Glomerular visceral epithelial cell (primary cell): ENCODE results near the gene ATL2.

Experiments
- DNase-seq: peaks from one replicate; pipeline ENCODE4 v3.0.0-alpha.2; 2016; ENCODE audit errors: extremely low spot score

Gene ATL2

DNA sequence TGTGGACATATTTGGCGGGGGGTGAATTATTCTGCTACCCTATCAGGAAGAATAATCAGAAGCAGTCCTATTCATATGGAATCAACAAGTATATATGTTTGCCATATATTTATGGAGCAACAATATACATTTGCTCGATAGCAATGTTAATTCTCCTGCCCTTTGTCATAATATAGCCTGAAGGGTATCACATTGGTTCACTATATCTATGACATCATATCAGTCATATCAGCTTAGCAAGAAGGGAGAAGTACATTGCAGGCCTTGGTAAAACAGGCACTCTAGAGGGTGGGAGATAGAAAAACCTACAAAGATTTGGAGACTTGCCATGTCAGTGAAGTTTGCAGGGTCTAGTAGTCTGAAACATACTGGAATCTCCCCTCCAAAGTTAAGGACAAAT, 128.4 kb downstream of the ATL2 start:
- DNase-seq, result no peak

DNA sequence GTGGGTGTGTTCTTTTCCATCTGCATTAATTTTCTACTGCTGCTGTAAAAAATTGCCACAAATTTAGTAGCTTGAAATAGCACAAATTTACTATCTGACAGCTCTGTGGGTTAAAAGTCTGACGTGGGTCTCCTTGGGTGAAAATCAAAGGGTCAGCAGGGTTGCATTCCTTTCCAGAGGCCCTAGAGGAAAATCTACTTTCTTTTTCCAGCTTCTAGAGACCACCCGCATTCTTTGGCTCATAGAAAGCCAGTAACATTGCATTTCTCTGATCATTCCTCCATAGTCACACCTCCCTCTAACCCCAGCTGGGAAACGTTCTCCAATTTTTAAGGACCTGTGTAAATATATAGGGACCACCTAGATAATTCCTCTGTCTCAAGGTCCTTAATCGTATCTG, 128.8 kb downstream of the ATL2 start:
- DNase-seq, result no peak

GRCh38 chr2:38246105-38246504, 131.0 kb downstream of the ATL2 start:
- no peak for DNase-seq

DNA sequence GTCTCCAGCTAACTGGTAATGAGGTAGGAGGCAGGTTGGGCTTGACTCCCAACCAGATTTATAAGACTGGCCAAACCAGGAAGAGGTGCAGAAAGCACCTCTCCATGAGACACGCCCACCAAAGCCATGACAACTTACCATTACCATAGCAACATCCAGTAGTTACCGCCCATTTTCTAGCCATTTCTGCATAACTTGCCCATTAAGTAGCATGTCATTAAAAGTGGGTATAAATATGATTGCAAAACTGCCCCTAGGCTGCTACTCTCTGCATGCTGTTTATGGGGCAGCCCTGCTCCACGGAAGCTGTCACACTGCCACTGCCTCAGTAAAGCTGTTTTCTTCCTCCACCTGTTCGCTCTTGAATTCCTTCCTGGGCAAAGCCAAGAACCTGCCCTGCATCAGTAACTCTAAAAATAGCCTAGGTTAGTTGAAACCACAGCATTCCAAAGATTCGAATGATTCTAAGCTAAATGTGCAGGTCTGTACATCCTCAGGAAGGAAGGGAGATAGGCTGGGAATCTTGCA, 131.9 kb downstream of the ATL2 start:
- DNase-seq, result peak; percentile 49

- DNase-seq, result no peak
Observed at GRCh38 chr2:38244301-38244700, 132.8 kb downstream of the ATL2 start.
